Esophagus (tissue), 2 donors: ENCODE data around the gene KLRF1. TPM values are rescaled to one million over a fixed set of nuclear protein-coding genes. Genes with fewer than 3 reads are reported as not detected.

ENCODE experiments used
- H3K27ac ChIP-seq, 2 donors: one replicate each; pipeline ENCODE4 v1.5.1; 2013; ENCODE audit warnings: low read depth in 2 of 2, mild to moderate bottlenecking in 2 of 2, inconsistent platforms in 1 of 2, low read length in 1 of 2, moderate library complexity in 1 of 2
- H3K27me3 ChIP-seq, 2 donors: one replicate each; pipeline ENCODE4 v1.6.1; 2013; ENCODE audit warnings: low read length in 2 of 2, control low read depth in 1 of 2, mild to moderate bottlenecking in 1 of 2; ENCODE audit not compliant: insufficient read depth in 2 of 2, control insufficient read depth in 1 of 2
- H3K36me3 ChIP-seq, 2 donors: one replicate each; pipeline ENCODE4 v1.6.1; 2013; ENCODE audit warnings: low read length in 1 of 2; ENCODE audit not compliant: control insufficient read depth in 2 of 2, insufficient read depth in 2 of 2
- H3K4me1 ChIP-seq, 2 donors: one replicate each; pipeline ENCODE4 v1.6.1; 2013; ENCODE audit warnings: low read length in 1 of 2; ENCODE audit not compliant: control insufficient read depth in 2 of 2, insufficient read depth in 2 of 2
- H3K4me3 ChIP-seq, 2 donors: one replicate each; pipeline ENCODE4 v1.5.1; 2013; ENCODE audit warnings: low read length in 2 of 2, mild to moderate bottlenecking in 2 of 2, low read depth in 1 of 2, moderate library complexity in 1 of 2
- H3K9me3 ChIP-seq, 2 donors: one replicate each; pipeline ENCODE4 v1.6.1; 2013; ENCODE audit warnings: mild to moderate bottlenecking in 2 of 2, low read depth in 1 of 2, low read length in 1 of 2, moderate library complexity in 1 of 2; ENCODE audit not compliant: control insufficient read depth in 2 of 2, insufficient read depth in 1 of 2
- WGBS, 2 donors: extraction: QIAGEN DNeasy Blood & Tissue Kit; methylation state at CpG; one replicate each; pipeline ENCODE4 v1.1.7; 2013; 5-methylcytosine and 5-hydroxymethylcytosine counted together
- polyA plus RNA-seq, 2 donors: library from polyadenylated mRNA; stranded (reverse); fragments of 200-250 nt; gene quantifications; one replicate each; pipeline ENCODE4 v1.2.3, GENCODE V29; 2013
- donor health status: healthy with polysubstance abuse.
- donor health status: Bipolar disorder and iron deficiency.

KLRF1 gene
- polyA plus RNA-seq, 2 donors, result 0.48 to 1.2 TPM

- no peak overlapping the region for H3K27ac ChIP-seq
- H3K4me1 ChIP-seq, result no peaks in the 10 kb centered on the region
- H3K4me3 ChIP-seq, result no peak overlapping the region
- 62 to 63% methylated on average over 5 of the region's 5 CpGs for WGBS, 2 donors
- no peaks in the 10 kb centered on the region for H3K36me3 ChIP-seq
- H3K27me3 ChIP-seq, result no peaks in the 10 kb centered on the region
- no peaks in the 10 kb centered on the region for H3K9me3 ChIP-seq
Observed at GRCh38 chr12:9829982-9830381, 2.7 kb downstream of the KLRF1 start.

GRCh38 chr12:9831720-9832119 lies 4.4 kb downstream of the KLRF1 start:
- Histone ChIP-seq H3K27me3 (no peaks in the 10 kb centered on the region), H3K36me3 (no peaks in the 10 kb centered on the region), H3K4me3 (no peak overlapping the region), H3K27ac (no peak overlapping the region), H3K9me3 (no peaks in the 10 kb centered on the region), H3K4me1 (no peaks in the 10 kb centered on the region)
- 55 to 62% methylated on average over 3 of the region's 3 CpGs for WGBS, 2 donors

GRCh38 chr12:9843407-9843806 lies 16.1 kb downstream of the KLRF1 start:
- Histone ChIP-seq H3K36me3 (no peaks in the 10 kb centered on the region), H3K27ac (no peak overlapping the region), H3K4me3 (no peak overlapping the region), H3K27me3 (no peaks in the 10 kb centered on the region), H3K9me3 (no peaks in the 10 kb centered on the region), H3K4me1 (no peaks in the 10 kb centered on the region)
- 56 to 68% methylated on average over 3 of the region's 3 CpGs for WGBS, 2 donors

- Histone ChIP-seq H3K9me3 (no peaks in the 10 kb centered on the region), H3K27ac (no peak overlapping the region), H3K27me3 (no peaks in the 10 kb centered on the region), H3K36me3 (peaks cover 0 to 2% of the 10 kb centered on the region in 2 donors), H3K4me3 (no peak overlapping the region), H3K4me1 (no peaks in the 10 kb centered on the region)
- WGBS, 2 donors, result 78 to 79% methylated on average over 5 of the region's 5 CpGs
Observed at GRCh38 chr12:9848899-9849298, 21.6 kb downstream of the KLRF1 start.

- no peak overlapping the region for H3K27ac ChIP-seq
- peaks cover 0 to 4% of the 10 kb centered on the region in 2 donors for H3K36me3 ChIP-seq
- no peak overlapping the region for H3K4me3 ChIP-seq
- H3K9me3 ChIP-seq, result no peaks in the 10 kb centered on the region
- H3K4me1 ChIP-seq, result no peaks in the 10 kb centered on the region
- WGBS, 2 donors, result 95% methylated on average over 5 of the region's 5 CpGs
- H3K27me3 ChIP-seq, result no peaks in the 10 kb centered on the region
Observed at GRCh38 chr12:9851050-9851449, 23.8 kb downstream of the KLRF1 start.

- Histone ChIP-seq H3K4me1 (no peaks in the 10 kb centered on the region), H3K36me3 (peaks cover 0 to 4% of the 10 kb centered on the region in 2 donors), H3K27ac (no peak overlapping the region), H3K9me3 (no peaks in the 10 kb centered on the region), H3K4me3 (no peak overlapping the region), H3K27me3 (no peaks in the 10 kb centered on the region)
- WGBS, 2 donors, result 88 to 92% methylated on average over 2 of the region's 2 CpGs
Observed at GRCh38 chr12:9851927-9852326, 24.6 kb downstream of the KLRF1 start.

- Histone ChIP-seq H3K4me3 (no peak overlapping the region), H3K9me3 (no peaks in the 10 kb centered on the region), H3K4me1 (no peaks in the 10 kb centered on the region), H3K27ac (no peak overlapping the region), H3K36me3 (peaks cover 0 to 4% of the 10 kb centered on the region in 2 donors), H3K27me3 (no peaks in the 10 kb centered on the region)
- 69 to 88% methylated on average over 1 of the region's 1 CpG for WGBS, 2 donors
Observed at GRCh38 chr12:9856151-9856550, 28.9 kb downstream of the KLRF1 start.

DNA sequence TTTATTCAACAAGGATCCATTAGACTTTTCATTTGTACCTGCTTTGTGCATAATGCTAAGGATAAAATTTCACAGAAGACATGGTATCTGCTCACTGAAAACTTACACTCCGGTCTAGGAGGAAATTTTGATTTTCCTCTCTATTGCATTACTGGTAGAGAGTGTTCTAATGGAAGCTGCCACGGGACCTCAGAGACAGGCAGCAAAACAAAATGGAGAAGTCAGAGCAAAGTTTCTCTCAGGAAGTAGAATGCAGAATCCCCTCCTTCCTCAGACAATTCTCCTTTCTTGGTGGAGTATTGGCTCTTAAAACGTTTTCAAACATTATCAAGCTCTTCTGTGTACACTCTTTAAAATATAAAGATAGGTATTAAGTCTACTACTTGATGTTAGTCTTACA lies 29.6 kb downstream of the KLRF1 start:
- Histone ChIP-seq H3K36me3 (peaks cover 0 to 4% of the 10 kb centered on the region in 2 donors), H3K27ac (no peak overlapping the region), H3K9me3 (no peaks in the 10 kb centered on the region), H3K4me1 (no peaks in the 10 kb centered on the region), H3K4me3 (no peak overlapping the region), H3K27me3 (no peaks in the 10 kb centered on the region)
- WGBS, 2 donors, result 65 to 81% methylated on average over 3 of the region's 3 CpGs

DNA sequence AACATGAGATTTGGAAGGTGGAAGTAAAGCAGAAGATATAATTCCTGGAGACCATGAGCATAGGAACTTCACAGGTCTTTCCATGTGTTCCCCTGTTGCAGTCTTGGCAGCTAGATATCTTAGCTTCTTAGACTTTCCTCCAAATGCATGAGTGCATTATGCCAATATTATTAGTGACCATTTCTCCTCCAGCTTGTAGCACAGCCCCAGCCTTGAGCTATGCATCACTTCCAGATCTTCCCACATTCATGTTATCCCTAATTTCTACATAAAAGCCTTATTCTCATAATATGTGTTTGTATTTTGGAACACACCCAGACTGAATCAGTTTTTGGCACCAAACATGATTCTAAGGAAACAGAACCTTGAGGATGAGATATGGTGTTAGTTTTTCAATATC lies 30.9 kb downstream of the KLRF1 start:
- H3K27ac ChIP-seq, result no peak overlapping the region
- no peak overlapping the region for H3K4me3 ChIP-seq
- H3K36me3 ChIP-seq, result peaks cover 0 to 6% of the 10 kb centered on the region in 2 donors
- no peaks in the 10 kb centered on the region for H3K27me3 ChIP-seq
- H3K9me3 ChIP-seq, result peaks cover 0 to 3% of the 10 kb centered on the region in 2 donors
- no peaks in the 10 kb centered on the region for H3K4me1 ChIP-seq

- peaks cover 0 to 2% of the 10 kb centered on the region in 2 donors for H3K36me3 ChIP-seq
- no peaks in the 10 kb centered on the region for H3K4me1 ChIP-seq
- H3K4me3 ChIP-seq, result peak overlapping the region in 1 of 2 donors; percentile 29
- no peaks in the 10 kb centered on the region for H3K27me3 ChIP-seq
- WGBS, 2 donors, result 48 to 70% methylated on average over 4 of the region's 4 CpGs
- peak overlapping the region in 1 of 2 donors; percentile 39 for H3K27ac ChIP-seq
- H3K9me3 ChIP-seq, result peaks cover 0 to 3% of the 10 kb centered on the region in 2 donors
Observed at GRCh38 chr12:9864913-9865675, 37.8 kb downstream of the KLRF1 start.
